ENCODE data around the gene KRTAP4-11.
"Not testable (repeated sequence)": the region's sequence is repeated elsewhere in the genome, so short reads cannot be mapped to it uniquely, and the experiment has no call there.

The KRTAP4-11 gene

DNA sequence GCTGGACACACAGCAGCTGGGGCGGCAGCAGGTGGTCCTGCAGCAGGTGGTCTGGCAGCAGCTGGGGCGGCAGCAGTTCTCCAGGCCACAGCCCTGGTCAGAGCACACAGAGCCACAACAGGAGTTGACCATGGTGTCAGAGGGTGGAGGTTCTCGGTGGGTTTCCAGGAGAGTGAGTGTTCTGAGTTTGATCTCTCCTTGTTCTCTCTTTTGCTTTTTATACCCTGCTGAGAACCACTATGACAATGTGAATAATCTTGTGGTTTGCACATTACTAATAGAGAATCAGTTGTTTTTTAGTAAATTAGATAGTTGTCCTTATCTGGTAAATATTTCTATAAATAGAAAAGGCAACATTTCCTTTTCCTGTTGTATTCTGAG lies 5.8 kb upstream of the KRTAP4-11 start, which contains the start of gene KRTAP4-12:
Gene KRTAP4-12 (minus strand): TSS at position 192 of the 381 bp plus-strand sequence. CDS start 60 bp downstream, at position 132.
- DNase-seq (ENCODE audit: low read depth in 3 of 3) = not testable (repeated sequence)

DNA sequence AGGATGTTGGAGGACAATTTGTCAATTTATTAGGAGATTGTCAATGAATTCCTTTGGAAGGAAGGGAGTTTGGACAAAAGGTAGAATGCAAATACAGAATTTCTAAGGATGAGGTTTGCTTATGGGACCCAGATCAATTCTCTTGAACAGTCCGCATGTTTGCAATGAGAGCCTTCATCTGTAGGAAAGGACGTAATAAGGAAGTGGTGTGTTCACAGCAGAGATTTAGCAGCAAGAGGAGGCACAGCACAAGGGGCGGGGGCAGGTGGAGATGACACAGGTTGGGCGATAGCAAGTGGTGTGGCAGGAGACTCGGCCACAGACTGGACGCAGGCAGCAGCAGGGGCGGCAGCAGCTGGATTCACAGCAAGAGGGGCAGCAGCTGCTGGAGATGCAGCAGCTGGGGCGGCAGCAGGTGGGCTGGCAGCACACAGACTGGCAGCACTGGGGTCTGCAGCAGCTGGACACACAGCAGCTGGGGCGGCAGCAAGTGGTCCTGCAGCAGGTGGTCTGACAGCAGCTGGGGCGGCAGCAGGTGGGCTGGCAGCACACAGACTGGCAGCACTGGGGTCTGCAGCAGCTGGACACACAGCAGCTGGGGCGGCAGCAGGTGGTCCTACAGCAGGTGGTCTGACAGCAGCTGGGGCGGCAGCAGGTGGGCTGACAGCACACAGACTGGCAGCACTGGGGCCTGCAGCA lies 5.3 kb upstream of the KRTAP4-11 start:
- not testable (repeated sequence) for DNase-seq (ENCODE audit: low read depth in 3 of 3)

DNA sequence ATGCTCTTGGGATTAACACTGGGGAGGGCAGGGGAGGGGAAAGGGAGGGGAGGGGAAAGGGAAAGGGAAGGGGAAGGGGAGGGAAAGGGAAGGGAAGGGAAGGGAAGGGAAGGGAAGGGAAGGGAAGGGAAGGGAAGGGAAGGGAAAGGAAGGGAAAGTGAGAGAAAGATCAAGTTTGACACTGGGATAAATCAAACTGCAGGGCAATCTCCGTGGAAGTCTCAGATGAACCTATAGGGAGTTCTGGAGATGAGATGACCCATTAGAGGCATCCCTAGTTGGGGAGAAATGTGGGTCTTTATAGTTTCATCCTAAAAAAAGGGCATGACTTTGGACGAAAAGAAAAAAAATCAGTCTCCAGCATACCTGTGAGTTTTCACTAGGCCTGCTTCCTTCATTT lies 3.6 kb upstream of the KRTAP4-11 start:
- no peak for DNase-seq (ENCODE audit: low read depth in 3 of 3)

DNA sequence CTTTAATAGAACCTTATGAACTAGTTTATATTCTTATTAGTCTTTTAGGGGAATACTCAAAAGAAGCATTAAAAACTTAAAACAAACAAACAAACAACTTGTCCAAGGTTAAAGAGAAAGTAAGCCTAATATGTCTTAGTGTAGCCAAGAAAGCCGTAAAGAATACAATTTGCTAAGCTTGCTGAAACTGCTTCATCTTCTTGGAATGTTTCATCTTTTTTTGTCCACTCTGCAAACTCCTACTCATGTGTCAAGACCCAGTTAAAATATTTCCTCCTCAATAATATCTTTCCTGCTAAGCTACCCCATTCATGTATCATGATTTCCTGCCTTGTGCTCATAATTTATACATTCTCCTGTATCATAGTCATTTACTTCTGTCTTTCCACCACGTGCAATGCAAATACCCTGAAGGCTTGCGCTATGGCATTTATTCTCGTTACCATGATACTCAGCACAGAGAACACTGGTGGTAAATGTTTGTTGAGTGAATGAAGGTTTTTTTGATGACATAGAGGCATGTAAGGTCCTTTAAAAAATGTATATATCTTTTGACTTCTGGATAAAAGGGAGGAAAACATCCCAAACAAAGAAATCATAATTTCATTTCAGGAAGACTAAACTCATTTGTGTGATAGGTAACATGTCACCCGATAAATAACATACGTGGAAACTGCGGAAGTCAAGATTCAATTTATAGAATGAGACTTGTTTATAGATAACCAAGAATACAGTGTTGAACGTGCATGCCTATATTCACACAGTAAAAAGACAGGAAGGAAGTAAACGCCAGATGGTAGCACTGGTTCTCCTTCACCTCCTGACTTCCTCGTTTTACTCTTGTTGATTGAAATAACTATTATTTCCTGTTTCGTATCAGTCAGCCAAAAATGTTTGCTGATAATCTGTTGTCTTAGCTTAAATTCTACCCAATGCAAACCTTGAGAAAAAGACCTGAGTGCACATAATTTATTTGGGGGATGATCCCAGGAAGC lies 1.8 kb upstream of the KRTAP4-11 start:
- DNase-seq (ENCODE audit: low read depth in 3 of 3) = not testable (repeated sequence)

DNA sequence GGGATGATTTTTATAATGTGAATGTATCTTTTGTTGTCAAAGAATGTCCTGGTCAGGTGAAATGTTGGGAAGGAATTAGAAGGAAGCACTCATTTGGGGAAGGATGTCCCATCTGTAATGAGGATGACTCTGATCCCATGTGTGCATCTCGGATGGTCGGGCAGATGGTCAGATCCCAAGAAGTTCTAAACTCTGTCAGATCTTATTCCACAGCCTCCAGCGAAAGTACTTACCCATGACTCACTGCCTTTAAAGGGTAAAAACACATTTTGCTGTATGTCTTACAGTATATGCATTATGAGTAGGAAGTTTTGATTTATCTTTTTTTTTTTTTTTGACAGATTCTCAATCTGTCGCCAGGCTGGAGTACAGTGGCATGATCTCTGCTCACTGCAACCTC lies 548 bp upstream of the KRTAP4-11 start:
- DNase-seq (ENCODE audit: low read depth in 3 of 3) = no peak

DNA sequence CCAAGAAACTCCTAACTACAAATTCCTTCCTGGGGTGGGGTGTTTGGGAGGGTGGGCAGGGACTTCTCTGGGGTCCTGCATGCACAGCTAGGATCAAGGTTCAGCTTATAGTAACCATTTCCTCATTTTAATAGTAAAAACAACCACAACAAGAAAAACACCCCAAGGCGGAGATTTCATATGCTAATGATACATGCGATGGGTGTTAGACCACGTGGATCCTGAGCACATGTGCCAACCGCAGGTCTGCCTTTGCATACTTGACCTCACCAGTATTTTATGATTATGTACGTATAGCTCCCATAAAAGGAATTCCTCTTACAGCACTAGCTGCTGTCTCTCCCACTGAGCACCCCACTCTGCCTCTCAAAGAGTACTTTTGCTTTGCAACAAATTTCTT lies 1.9 kb downstream of the KRTAP4-11 start:
- no peak for DNase-seq (ENCODE audit: low read depth in 3 of 3)

DNA sequence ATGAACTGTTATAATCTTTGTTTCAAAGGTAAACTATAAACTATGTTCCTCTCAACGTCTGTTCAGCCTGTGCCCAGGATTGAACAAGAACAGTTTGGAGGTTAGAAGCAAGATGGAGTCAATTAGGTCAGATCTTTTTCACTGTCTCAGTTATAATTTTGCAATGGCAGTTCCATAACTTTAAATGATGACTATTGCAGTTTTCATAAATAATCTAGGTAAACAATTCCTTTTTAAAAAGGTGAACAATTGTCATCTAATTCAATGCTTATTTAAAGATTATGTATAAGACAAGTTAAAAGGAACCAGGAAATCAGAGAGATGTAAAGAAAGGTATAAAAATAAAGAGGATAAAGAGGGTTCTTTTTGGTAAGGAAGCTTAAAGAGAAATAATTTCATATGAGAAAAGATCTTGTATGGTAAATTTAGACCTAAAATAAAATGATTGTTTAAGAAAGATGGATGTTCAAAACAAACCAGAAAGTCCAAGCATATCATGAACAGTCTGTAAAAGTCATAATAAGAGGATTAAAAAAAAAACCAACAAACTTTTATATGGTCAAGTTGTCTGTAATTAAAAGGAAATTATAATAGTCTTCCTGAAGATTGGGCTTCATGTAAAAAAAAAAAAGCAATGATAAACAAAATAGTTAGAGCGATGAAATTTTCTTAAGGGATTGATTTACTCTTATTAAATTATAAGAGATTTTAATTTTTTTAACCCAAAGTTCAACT lies 6.9 kb downstream of the KRTAP4-11 start:
- DNase-seq (ENCODE audit: low read depth in 3 of 3) = no peak

DNA sequence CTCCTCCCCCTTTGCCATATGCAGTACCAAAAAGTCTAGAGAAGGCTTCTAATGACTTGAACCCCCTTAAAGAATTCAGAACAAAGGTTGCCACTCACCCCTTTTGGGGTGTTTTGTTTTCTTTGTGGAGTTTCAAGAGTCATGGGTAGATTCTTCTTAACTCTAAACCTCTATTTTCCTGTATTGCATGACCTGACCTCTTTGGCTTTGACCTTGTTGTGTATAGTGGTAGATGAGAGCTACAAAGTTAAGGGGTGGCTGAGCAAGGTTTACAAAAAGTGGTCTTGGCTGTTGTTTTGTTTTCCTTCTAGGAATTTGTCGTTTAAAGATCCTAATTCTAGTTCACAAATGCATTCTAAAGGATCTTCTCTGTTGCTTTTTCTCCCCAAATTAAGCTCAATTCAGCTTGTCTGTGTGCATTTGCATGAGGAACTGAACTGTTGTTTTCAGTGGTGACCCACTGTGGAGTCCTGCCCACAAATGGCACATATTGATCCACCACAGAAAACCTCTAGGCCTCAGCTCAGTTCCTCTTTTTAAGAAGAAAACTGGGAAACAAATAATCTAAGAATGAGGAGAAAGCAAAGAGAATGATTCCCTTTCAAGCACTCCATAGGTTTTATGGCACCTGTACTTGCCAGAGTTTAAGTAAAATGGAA lies 9.3 kb downstream of the KRTAP4-11 start:
- DNase-seq (ENCODE audit: low read depth in 3 of 3) = not testable (repeated sequence)

DNA sequence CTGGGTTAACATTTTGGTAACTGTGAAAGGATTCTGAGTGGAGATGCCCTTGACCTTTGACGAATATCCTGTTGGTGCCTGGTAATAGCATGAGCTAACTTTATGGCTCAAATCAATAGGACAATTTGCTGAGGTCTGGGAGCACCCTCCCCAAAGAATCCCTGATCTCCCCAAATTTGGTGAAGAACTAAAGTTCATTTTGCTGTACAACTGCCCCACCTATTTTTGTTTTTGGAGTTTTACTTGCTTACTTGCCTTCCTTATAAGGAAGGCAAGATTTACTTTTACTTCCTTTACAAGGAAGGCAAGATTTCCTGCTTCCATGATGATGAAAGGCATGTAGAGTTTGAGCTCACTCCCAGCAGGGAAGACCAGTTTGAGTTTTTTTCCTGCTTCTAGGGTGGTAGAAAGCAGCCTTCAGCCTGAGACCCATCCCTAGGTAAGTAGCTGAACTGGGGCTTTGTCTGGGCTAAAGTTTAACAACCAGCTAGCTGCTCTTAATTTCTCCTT lies 10.2 kb downstream of the KRTAP4-11 start:
- no peak for DNase-seq (ENCODE audit: low read depth in 3 of 3)

DNA sequence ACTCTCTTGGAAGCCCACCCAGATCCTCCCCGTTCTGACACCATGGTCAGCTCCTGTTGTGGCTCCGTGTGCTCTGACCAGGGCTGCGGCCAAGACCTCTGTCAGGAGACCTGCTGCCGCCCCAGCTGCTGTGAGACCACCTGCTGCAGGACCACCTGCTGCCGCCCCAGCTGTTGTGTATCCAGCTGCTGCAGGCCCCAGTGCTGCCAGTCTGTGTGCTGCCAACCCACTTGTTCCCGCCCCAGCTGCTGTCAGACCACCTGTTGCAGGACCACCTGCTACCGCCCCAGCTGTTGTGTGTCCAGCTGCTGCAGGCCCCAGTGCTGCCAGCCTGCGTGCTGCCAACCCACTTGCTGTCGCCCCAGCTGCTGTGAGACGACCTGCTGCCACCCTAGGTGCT lies 12.8 kb downstream of the KRTAP4-11 start, which contains the start of gene KRTAP4-9:
Gene KRTAP4-9 (plus strand): TSS at position 43 of the 400 bp plus-strand sequence. CDS start 0 bp downstream, at position 43.
- DNase-seq (ENCODE audit: low read depth in 3 of 3) = not testable (repeated sequence)

DNA sequence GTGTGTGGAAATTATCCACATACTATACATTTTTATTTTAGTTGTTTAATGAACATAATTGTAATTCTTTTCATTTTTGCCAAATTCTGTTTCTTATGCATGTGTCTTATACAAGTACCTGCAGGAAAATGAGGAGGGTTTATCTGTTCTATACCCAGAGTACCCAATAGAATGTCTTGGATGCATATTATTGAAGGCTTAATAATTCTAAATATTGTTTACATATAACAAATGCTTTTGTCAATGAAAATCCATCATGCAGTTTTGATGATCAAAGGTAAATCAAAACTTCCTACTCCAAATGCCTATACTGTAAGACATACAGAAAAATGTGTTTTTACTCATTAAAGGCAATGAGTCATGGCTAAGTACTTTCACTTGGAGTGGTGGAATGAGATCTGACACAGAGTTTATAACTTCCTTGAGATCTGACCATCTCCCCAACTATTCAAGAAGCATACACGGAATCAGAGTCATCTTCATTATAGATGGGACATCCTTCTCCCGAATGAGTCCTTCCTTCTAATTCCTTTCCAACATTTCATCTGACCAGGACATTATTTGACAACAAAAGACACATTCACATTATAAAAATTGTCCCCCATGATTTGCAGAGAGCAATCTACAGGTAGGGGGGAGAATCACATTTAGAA lies 13.7 kb downstream of the KRTAP4-11 start:
- DNase-seq (ENCODE audit: low read depth in 3 of 3) = not testable (repeated sequence)

DNA sequence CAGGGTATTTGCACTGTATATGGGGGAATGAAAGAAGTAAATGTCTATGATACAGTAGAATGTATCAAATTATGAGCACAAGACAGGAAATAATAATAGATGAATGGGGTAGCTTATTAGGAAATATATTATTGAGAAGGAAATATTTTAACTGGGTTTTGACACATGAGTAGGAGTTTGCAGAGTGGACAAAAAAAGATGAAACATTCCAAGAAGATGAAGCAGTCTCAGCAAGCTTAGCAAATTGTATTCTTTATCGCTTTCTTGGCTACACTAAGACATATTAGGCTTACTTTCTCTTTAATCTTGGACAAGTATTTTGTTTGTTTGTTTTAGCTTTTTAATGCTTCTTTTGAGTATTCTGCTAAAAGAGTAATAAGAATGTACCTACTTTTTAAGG lies 14.3 kb downstream of the KRTAP4-11 start:
- DNase-seq (ENCODE audit: low read depth in 3 of 3) = no peak

DNA sequence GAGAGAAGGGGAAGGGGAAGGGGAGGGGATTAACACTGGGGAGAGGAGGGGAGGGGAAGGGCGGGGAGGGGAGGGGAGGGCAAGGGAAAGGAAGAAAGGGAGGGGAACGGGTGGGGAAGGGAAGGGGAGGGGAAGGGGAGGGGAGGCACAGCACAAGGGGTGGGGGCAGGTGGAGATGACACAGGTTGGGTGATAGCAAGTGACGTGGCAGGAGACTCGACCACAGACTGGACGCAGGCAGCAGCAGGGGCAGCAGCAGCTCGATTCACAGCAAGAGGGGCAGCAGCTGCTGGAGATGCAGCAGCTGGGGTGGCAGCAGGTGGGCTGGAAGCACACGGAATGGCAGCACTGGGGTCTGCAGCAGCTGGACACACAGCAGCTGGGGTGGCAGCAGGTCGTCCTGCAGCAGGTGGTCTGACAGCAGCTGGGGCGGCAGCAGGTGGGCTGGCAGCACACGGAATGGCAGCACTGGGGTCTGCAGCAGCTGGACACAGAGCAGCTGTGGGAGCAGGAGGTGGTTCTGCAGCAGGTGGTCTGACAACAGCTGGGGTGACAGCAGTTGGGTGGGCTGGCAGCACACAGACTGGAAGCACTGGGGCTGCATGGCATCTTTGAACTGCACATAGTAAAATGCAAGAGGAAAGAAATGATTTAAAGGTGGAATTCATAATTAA lies 16.4 kb downstream of the KRTAP4-11 start, which contains the start of gene KRTAP4-16:
Gene KRTAP4-16 (minus strand): TSS at position 624 of the 674 bp plus-strand sequence. CDS start 0 bp downstream, at position 624.
- DNase-seq (ENCODE audit: low read depth in 3 of 3) = no peak

DNA sequence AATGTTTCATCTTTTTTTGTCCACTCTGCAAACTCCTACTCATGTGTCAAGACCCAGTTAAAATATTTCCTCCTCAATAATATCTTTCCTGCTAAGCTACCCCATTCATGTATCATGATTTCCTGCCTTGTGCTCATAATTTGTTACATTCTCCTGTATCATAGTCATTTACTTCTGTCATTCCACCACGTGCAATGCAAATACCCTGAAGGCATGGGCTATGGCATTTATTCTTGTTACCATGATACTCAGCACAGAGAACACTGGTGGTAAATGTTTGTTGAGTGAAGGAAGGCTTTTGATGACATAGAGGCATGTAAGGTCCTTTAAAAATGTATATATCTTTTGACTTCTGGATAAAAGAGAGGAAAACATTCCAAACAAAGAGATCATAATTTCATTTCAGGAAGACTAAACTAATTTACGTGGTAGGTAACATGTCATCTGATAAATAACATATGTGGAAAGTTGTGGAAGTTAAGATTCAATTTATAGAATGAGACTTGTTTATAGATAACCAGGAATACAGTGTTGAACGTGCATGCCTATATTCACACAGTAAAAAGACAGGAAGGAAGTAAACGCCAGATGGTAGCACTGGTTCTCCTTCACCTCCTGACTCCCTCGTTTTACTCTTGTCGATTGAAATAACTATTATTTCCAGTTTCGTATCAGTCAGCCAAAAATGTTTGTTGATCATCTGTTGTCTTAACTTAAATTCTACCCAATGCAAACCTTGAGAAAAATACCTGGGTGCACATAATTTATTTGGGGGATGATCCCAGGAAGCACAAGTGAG lies 18.3 kb downstream of the KRTAP4-11 start:
- not testable (repeated sequence) for DNase-seq (ENCODE audit: low read depth in 3 of 3)

DNA sequence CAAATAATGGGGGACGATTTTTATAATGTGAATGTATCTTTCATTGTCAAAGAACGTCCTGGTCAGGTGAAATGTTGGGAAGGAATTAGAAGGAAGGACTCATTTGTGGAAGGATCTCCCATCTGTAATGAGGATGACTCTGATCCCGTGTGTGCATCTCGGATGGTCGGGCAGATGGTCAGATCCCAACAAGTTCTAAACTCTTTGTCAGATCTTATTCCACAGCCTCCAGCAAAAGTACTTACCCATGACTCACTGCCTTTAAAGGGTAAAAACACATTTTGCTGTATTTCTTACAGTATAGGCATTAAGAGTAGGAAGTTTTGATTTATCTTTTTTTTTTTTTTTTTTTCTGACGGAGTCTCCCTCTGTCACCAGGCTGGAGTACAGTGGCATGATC lies 19.7 kb downstream of the KRTAP4-11 start:
- no peak for DNase-seq (ENCODE audit: low read depth in 3 of 3)

DNA sequence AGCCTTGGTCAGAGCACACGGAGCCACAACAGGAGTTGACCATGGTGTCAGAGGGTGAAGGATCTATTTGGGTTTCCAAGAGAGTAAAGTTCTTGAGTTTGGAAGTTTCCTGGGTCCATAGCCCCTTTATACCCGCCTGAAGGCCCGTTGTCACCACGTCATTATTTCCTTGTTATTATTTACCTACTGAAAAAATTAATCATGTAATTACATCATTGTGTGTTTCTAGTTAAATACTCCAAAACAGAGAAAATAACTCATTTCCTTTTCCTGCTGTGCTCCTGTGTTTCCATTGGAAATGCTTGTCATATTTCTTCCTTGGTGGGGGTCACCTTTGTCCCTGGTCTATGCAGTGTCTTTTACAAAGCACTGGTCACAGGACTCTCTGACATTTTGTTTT lies 20.1 kb downstream of the KRTAP4-11 start, which contains the start of gene KRTAP4-8:
Gene KRTAP4-8 (minus strand): TSS at position 101 of the 400 bp plus-strand sequence. CDS start 58 bp downstream, at position 43.
- no peak for DNase-seq (ENCODE audit: low read depth in 3 of 3)

DNA sequence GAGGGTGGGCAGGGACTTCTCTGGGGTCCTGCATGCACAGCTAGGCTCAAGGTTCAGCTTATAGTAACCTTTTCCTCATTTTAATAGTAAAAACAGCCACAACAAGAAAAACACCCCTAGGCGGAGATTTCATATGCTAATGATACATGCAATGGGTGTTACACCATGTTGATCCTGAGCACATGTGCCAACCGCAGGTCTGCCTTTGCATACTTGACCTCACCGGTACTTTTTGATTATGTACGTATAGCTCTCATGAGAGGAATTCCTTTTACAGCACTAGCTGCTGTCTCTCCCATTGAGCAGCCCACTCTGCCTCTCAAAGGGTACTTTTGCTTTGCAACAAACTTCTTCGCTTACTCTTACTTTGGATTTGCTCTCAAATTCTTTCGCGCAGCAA lies 22.1 kb downstream of the KRTAP4-11 start:
- no peak for DNase-seq (ENCODE audit: low read depth in 3 of 3)

DNA sequence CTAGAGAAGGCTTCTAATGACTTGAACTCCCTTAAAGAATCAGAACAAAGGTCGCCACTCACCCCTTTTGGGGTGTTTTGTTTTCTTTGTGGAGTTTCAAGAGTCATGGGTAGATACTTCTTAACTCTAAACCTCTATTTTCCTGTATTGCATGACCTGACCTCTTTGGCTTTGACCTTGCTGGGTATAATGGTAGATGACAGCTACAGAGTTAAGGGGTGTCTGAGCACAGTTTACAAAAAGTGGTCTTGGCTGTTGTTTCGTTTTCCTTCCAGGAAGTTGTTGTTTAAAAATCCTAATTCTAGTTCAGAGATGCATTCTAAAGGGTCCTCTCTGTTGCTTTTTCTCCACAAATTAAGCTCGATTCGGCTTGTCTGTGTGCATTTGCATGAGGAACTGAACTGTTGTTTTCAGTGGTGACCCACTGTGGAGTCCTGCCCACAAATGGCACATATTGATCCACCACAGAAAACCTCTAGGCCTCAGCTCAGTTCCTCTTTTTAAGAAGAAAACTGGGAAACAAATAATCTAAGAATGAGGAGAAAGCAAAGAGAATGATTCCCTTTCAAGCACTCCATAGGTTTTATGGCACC lies 29.3 kb downstream of the KRTAP4-11 start:
- not testable (repeated sequence) for DNase-seq (ENCODE audit: low read depth in 3 of 3)
